Mucosa of descending colon (tissue), 3 donors: ENCODE data around the gene TMEM17. TPM values are rescaled to one million over a fixed set of nuclear protein-coding genes. Genes with fewer than 3 reads are reported as not detected.
A peak's percentile ranks its signal among the peaks of the same experiment; 100 is the strongest.
"Not testable (repeated sequence)": the region's sequence is repeated elsewhere in the genome, so short reads cannot be mapped to it uniquely, and the experiment has no call there.

Experiments used
- ATAC-seq: fragments of 200-7000 bp; cut with Tn5 transposase; one replicate; pipeline ENCODE4 v1.9.1; 2020; ENCODE audit warnings: mild to moderate bottlenecking, moderate library complexity
- DNase-seq, 3 donors: peaks; one replicate each; pipeline ENCODE4 v3.0.0-alpha.2; 2020
- H3K36me3 ChIP-seq: fragments of 200-600 bp; one replicate; pipeline ENCODE4 v1.8.0; 2021; ENCODE audit warnings: low read depth, mild to moderate bottlenecking
- H3K4me1 ChIP-seq: fragments of 200-600 bp; one replicate; pipeline ENCODE4 v1.8.0; 2021; ENCODE audit warnings: low read depth, mild to moderate bottlenecking
- H3K4me3 ChIP-seq: fragments of 200-600 bp; one replicate; pipeline ENCODE4 v1.8.0; 2021; ENCODE audit warnings: mild to moderate bottlenecking
- H3K9me3 ChIP-seq: fragments of 200-600 bp; one replicate; pipeline ENCODE4 v1.8.0; 2021; ENCODE audit warnings: mild to moderate bottlenecking
- CTCF ChIP-seq: fragments of 200-600 bp; IDR thresholded peaks from one replicate; pipeline ENCODE4 v1.8.0; 2022; ENCODE audit warnings: antibody characterized with exemption, mild to moderate bottlenecking
- intact Hi-C, 2 donors: fragments of 100-400 bp; cut with DNase I in 1 of 2; cut with micrococcal nuclease in 1 of 2; formaldehyde crosslinking; loops; one replicate each; pipeline versions ENCODE4 v1.11.0 to v1.11.1; 2022; cut with DNase I, micrococcal nuclease
- total RNA-seq, 3 donors: library from RNA; stranded (reverse); fragmentation: NEBNext Ultra II Directional in 2 of 3; extraction: Animal tissue kit (Norgen Biotek cat#: 25700) in 2 of 3; gene quantifications; one replicate each; pipeline versions ENCODE4 v1.2.1 to v1.2.4, GENCODE V29; 2021 to 2023
- donor health status: DM: no; HTN: no; CAD: no; lungs with moderate emphysema.
- donor health status: DM: no; HTN: no; CAD: no.
- donor health status: DM: no; HTN: yes; CAD: no.

Gene TMEM17
- total RNA-seq, 3 donors from 2014 or later = 0.61 to 1.2 (median 0.70) TPM

- no peak for ATAC-seq
- Histone ChIP-seq H3K36me3 (no peaks in the 10 kb centered on the region), H3K4me3 (no peak overlapping the region), H3K9me3 (no peaks in the 10 kb centered on the region), H3K4me1 (no peaks in the 10 kb centered on the region)
- intact Hi-C loops = no loop called here
- DNase-seq = no peak
- TF ChIP-seq CTCF = no peak
Measured at GRCh38 chr2:62524293-62524941, 18.4 kb upstream of the TMEM17 start.

- H3K36me3 ChIP-seq, H3K4me1 ChIP-seq, DNase-seq, intact Hi-C loops, H3K4me3 ChIP-seq, ATAC-seq, H3K9me3 ChIP-seq: not testable (repeated sequence)
Measured at GRCh38 chr2:62521061-62521460, 15.1 kb upstream of the TMEM17 start.

- H3K36me3 ChIP-seq = no peaks in the 10 kb centered on the region
- H3K9me3 ChIP-seq = peaks cover 3% of the 10 kb centered on the region
- H3K4me3 ChIP-seq = no peak overlapping the region
- TF ChIP-seq CTCF = no peak
- intact Hi-C loops = no loop called here
- DNase-seq (no peak), ATAC-seq (no peak)
- H3K4me1 ChIP-seq = no peaks in the 10 kb centered on the region
Measured at GRCh38 chr2:62512384-62512783, 6.4 kb upstream of the TMEM17 start.

GRCh38 chr2:62511636-62512035, 5.6 kb upstream of the TMEM17 start:
- no peak overlapping the region for H3K4me3 ChIP-seq
- ATAC-seq (no peak), DNase-seq (no peak)
- intact Hi-C loops = no loop called here
- H3K9me3 ChIP-seq = peaks cover 3% of the 10 kb centered on the region
- no peaks in the 10 kb centered on the region for H3K36me3 ChIP-seq
- H3K4me1 ChIP-seq = no peaks in the 10 kb centered on the region
- no peak for TF ChIP-seq CTCF

- DNase-seq = no peak
- Histone ChIP-seq H3K36me3 (no peaks in the 10 kb centered on the region), H3K4me3 (peak overlapping the region; percentile 44), H3K9me3 (no peaks in the 10 kb centered on the region), H3K4me1 (no peaks in the 10 kb centered on the region)
- TF ChIP-seq CTCF = no peak
- intact Hi-C loops = no loop called here
- peak; percentile 24 for ATAC-seq
Measured at GRCh38 chr2:62506421-62506750, 391 bp upstream of the TMEM17 start.

- Histone ChIP-seq H3K4me1 (no peaks in the 10 kb centered on the region), H3K36me3 (no peaks in the 10 kb centered on the region), H3K4me3 (no peak overlapping the region), H3K9me3 (no peaks in the 10 kb centered on the region)
- DNase-seq (no peak), ATAC-seq (no peak)
- intact Hi-C loops = no loop called here
- no peak for TF ChIP-seq CTCF
Measured at GRCh38 chr2:62505109-62505749, 766 bp downstream of the TMEM17 start.
